Psoas muscle (tissue), 8 donors: Measurements from ENCODE around the gene CLIC5. TPM values are rescaled to one million over a fixed set of nuclear protein-coding genes. Genes with fewer than 3 reads are reported as not detected.
"Not testable (repeated sequence)": the region's sequence is repeated elsewhere in the genome, so short reads cannot be mapped to it uniquely, and the experiment has no call there.

Source experiments
- ATAC-seq, 4 donors: fragments of 200-7000 bp; cut with Tn5 transposase; one replicate each; pipeline ENCODE4 v1.9.1; 2020; ENCODE audit warnings: moderate library complexity in 3 of 4, mild to moderate bottlenecking in 2 of 4
- DNase-seq, 2 donors: peaks; one replicate each; pipeline ENCODE4 v3.0.0-alpha.2; 2020
- H3K27ac ChIP-seq: fragments of 200-600 bp; one replicate; pipeline ENCODE4 v1.8.0; 2022
- H3K27me3 ChIP-seq, 3 donors: fragments of 200-600 bp in 1 of 3; one replicate each; pipeline versions ENCODE4 v1.6.1 to v1.8.0; 2013 to 2022; ENCODE audit warnings: low read length in 2 of 3, mild to moderate bottlenecking in 2 of 3, moderate library complexity in 1 of 3; ENCODE audit not compliant: insufficient read depth in 3 of 3
- H3K36me3 ChIP-seq, 2 donors: fragments of 200-600 bp in 1 of 2; one replicate each; pipeline versions ENCODE4 v1.6.1 to v1.8.0; 2013 to 2022; ENCODE audit warnings: low read depth in 1 of 2, mild to moderate bottlenecking in 1 of 2, moderate library complexity in 1 of 2; ENCODE audit not compliant: insufficient read depth in 1 of 2
- H3K4me1 ChIP-seq: fragments of 200-600 bp; one replicate; pipeline ENCODE4 v1.8.0; 2022
- H3K4me3 ChIP-seq: fragments of 200-600 bp; one replicate; pipeline ENCODE4 v1.8.0; 2022; ENCODE audit warnings: mild to moderate bottlenecking
- H3K9me3 ChIP-seq: fragments of 200-600 bp; one replicate; pipeline ENCODE4 v1.8.0; 2022
- WGBS, 3 donors: extraction: QIAGEN DNeasy Blood & Tissue Kit; methylation state at CpG; one replicate each; pipeline versions ENCODE4 v1.1.6 to v1.1.7; 2013; 5-methylcytosine and 5-hydroxymethylcytosine counted together
- intact Hi-C, 2 donors: fragments of 100-400 bp; cut with DNase I; formaldehyde crosslinking; loops; one replicate each; pipeline versions ENCODE4 v1.11.0 to v1.14.2; 2022
- polyA plus RNA-seq, 3 donors: library from polyadenylated mRNA; stranded (reverse); fragments of 200-250 nt; gene quantifications; one replicate each; pipeline ENCODE4 v1.2.3, GENCODE V29; 2013
- total RNA-seq, 4 donors: library from RNA; stranded (reverse); fragmentation: NEBNext Ultra II Directional in 2 of 4; extraction: Animal tissue kit (Norgen Biotek cat#: 25700) in 2 of 4; gene quantifications; one replicate each; pipeline versions ENCODE4 v1.2.1 to v1.2.4, GENCODE V29; 2021 to 2023
- TF ChIP-seq, protein P1 (sequence below): fragments of 200-600 bp; IDR thresholded peaks from one replicate; pipeline ENCODE4 v1.8.0; 2022; ENCODE audit warnings: antibody characterized with exemption
- donor health status: healthy with polysubstance abuse.
- donor health status: DM: no; HTN: no; CAD: no; lungs with moderate emphysema.
- donor health status: Bipolar disorder and iron deficiency.
- donor health status: healthy.
- donor health status: DM: yes; HTN: yes; CAD: no.
- donor health status: DM: no; HTN: no; CAD: no.
- donor health status: DM: no; HTN: no; CAD: no.
- donor health status: DM: yes; HTN: yes; CAD: no.

Gene CLIC5
- total and polyA plus RNA-seq, 7 donors, result 30.2 to 285 (median 166) TPM

DNA sequence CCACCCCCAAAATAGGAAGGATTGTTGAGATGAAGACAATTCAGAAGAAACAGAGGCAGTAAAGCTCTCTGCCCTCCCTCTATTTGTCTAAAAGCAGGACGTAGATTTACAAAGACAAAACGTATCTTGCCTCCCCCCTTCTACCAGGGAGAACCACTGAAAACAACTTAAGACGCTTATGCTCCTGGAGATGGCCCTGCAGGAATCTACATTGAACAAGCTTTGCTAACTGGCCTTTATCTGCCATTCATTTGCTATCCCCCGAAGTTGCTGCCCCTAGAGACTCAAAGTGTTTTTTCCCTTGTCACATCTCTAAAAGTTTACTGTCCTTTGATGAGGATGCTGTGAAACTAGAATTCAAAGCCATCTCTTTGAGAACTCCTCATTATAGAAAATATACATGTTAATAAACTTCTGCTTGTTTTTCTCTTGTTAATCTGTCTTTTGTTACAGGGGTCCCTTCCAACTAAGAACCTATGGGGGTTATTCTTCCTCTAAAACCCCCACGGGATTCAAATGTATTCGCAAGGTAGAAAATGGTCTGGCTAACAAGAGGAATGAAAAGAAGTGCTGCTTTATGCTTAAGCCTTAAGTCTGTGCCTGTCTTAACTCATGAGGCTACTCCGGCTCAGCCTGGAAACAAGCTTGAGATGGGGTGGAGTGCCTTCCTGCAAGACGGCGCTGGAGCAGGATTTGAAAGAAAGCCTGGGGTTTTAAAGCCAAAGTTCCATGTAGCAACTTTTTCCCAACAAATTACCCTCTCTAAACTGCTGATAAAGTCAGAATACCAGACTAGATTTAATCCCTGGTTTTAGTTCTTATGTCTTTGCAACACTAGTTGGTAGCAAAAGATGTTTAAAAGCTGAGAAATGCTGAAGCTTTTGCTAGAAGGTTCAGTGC lies 88.0 kb downstream of the CLIC5 start:
- DNase-seq (no peak), ATAC-seq (no peak)
- TF ChIP-seq, protein P1, sequence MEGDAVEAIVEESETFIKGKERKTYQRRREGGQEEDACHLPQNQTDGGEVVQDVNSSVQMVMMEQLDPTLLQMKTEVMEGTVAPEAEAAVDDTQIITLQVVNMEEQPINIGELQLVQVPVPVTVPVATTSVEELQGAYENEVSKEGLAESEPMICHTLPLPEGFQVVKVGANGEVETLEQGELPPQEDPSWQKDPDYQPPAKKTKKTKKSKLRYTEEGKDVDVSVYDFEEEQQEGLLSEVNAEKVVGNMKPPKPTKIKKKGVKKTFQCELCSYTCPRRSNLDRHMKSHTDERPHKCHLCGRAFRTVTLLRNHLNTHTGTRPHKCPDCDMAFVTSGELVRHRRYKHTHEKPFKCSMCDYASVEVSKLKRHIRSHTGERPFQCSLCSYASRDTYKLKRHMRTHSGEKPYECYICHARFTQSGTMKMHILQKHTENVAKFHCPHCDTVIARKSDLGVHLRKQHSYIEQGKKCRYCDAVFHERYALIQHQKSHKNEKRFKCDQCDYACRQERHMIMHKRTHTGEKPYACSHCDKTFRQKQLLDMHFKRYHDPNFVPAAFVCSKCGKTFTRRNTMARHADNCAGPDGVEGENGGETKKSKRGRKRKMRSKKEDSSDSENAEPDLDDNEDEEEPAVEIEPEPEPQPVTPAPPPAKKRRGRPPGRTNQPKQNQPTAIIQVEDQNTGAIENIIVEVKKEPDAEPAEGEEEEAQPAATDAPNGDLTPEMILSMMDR, result no peak
- WGBS, 3 donors, result 66 to 74% (median 68%) methylated on average over 9 of the region's 9 CpGs
- intact Hi-C loops, result loop anchor here in 1 of 2 donors (10.0 kb wide), 1 partner anchor 1453 kb away; no protein-coding TSS in a partner anchor
- Histone ChIP-seq H3K36me3 (peaks cover 0 to 15% of the 10 kb centered on the region in 2 donors), H3K4me3 (no peak overlapping the region), H3K4me1 (peaks cover 24% of the 10 kb centered on the region), H3K27ac (no peak overlapping the region), H3K9me3 (no peaks in the 10 kb centered on the region), H3K27me3 (no peaks in the 10 kb centered on the region)

DNA sequence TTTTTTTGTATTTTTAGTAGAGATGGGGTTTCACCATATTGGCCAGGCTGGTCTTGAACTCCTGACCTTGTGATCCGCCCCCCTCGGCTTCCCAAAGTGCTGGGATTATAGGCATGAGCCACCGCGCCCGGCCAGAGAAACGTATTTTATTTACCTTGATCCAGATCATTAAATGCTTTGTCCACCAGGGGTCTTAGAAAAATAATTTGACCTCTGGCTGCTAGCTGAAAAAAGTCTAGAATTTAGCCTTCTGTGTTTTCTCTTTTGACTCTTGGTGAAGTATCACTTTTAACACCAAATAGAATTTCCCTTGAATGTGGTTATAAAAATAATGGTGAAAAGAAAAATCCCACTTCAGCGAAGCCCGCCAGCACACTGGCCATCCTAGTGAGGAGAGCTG lies 89.2 kb downstream of the CLIC5 start:
- peaks cover 30% of the 10 kb centered on the region for H3K4me1 ChIP-seq
- H3K4me3 ChIP-seq, H3K36me3 ChIP-seq, H3K27ac ChIP-seq, ATAC-seq, H3K27me3 ChIP-seq, DNase-seq, H3K9me3 ChIP-seq: not testable (repeated sequence)
- 86 to 92% (median 89%) methylated on average over 8 of the region's 8 CpGs for WGBS, 3 donors
- intact Hi-C loops, result loop anchor here in 1 of 2 donors (10.0 kb wide), 1 partner anchor 1452 kb away; no protein-coding TSS in a partner anchor

DNA sequence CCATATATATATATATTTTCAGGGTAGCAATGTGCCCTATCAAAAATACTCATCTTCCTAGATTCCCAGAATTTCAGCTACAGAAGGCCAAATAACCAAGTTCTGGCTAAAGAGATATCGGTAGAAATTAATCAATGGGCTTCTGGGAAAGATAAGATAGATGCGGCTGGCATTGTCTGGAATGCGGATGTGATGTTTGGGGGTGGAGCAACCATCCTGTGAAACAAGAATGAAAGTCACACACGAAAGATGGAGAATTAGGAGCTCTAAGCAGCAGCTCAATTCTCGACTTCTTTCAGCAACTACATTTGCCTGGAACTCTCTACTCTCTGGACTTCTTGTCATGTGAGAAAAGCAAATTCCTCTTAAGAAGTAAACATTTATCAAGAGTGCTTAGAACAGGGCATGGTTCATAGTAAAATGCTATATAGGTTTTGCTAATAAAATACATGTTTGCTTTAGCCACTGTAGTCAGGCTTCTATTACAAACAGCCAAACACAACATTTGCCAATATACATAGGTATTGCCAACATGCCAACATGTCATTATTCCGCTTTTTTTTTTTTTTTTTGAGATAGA lies 90.8 kb downstream of the CLIC5 start:
- no peak overlapping the region for H3K4me3 ChIP-seq
- peaks cover 22% of the 10 kb centered on the region for H3K4me1 ChIP-seq
- ATAC-seq (no peak), DNase-seq (no peak)
- H3K36me3 ChIP-seq, result peaks cover 0 to 4% of the 10 kb centered on the region in 2 donors
- WGBS, 3 donors, result 84 to 93% (median 91%) methylated on average over 6 of the region's 6 CpGs
- no peak overlapping the region for H3K27ac ChIP-seq
- no peaks in the 10 kb centered on the region for H3K9me3 ChIP-seq
- intact Hi-C loops, result loop anchor here (5.0 to 10.0 kb wide), 3 partner anchors 1268 to 1450 kb away; no protein-coding TSS in a partner anchor
- no peaks in the 10 kb centered on the region for H3K27me3 ChIP-seq
- TF ChIP-seq, protein P1, result no peak

DNA sequence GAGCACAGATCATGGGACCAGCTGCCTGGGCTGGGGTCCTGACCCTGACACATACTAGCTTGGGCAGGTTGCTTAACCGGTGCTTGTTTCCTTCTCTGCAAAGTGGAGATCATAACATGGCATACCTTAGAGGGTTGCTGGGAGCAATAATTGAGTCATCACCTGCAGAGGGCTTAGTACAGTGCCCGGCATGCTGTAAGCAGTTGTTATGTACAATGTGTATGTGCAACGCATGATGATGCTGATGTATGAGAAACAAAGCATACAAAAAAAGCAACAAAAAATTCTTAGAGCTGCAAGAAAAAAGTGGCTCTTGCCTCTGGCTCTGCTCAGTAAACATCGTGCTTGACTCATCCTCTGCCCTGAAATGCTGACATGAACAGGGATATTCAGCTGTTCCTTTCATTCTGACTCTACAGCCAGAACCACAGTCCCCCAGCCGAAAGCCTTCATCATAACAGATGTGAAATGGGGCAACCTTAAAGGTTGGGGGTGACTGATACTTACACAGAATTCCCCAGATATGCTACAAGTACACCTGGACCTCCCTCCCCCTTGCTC lies 91.7 kb downstream of the CLIC5 start:
- Histone ChIP-seq H3K27ac (no peak overlapping the region), H3K4me1 (peaks cover 22% of the 10 kb centered on the region), H3K36me3 (peaks cover 0 to 4% of the 10 kb centered on the region in 2 donors), H3K4me3 (no peak overlapping the region), H3K27me3 (no peaks in the 10 kb centered on the region), H3K9me3 (no peaks in the 10 kb centered on the region)
- ATAC-seq (peak; percentile 40 to 73 (median 63)), DNase-seq (no peak)
- WGBS, 3 donors, result 53 to 69% (median 53%) methylated on average over 5 of the region's 5 CpGs
- intact Hi-C loops, result loop anchor here (2.0 to 10.0 kb wide), 4 partner anchors 1267 to 1449 kb away; no protein-coding TSS in a partner anchor
- TF ChIP-seq, protein P1, result no peak
